Right cardiac atrium (tissue), 5 donors: ENCODE measurements around the gene RGMB. TPM values are rescaled to one million over a fixed set of nuclear protein-coding genes. Genes with fewer than 3 reads are reported as not detected.

Source experiments
- ATAC-seq, 2 donors: fragments of 200-7000 bp; cut with Tn5 transposase; one replicate each; pipeline versions ENCODE4 v1.8.0 to v1.9.1; 2020; ENCODE audit warnings: moderate library complexity in 2 of 2, mild to moderate bottlenecking in 1 of 2
- DNase-seq, 3 donors: peaks; one replicate each; pipeline ENCODE4 v3.0.0-alpha.2; 2020
- H3K27ac ChIP-seq: one replicate; pipeline ENCODE4 v1.5.1; 2013; ENCODE audit warnings: mild to moderate bottlenecking, low read length, control low read depth, moderate library complexity
- H3K27me3 ChIP-seq: one replicate; pipeline ENCODE4 v1.6.1; 2013; ENCODE audit not compliant: control insufficient read depth, insufficient read depth
- H3K4me1 ChIP-seq: one replicate; pipeline ENCODE4 v1.6.1; 2013; ENCODE audit warnings: low read length; ENCODE audit not compliant: control insufficient read depth, insufficient read depth
- H3K4me3 ChIP-seq: one replicate; pipeline ENCODE4 v1.5.1; 2013; ENCODE audit warnings: low read length, control low read depth
- H3K9me3 ChIP-seq: one replicate; pipeline ENCODE4 v1.6.1; 2013; ENCODE audit warnings: low read length; ENCODE audit not compliant: control insufficient read depth
- WGBS: extraction: QIAGEN DNeasy Blood & Tissue Kit; methylation state at CpG from one replicate; pipeline ENCODE4 v1.1.7; 2013; 5-methylcytosine and 5-hydroxymethylcytosine counted together
- intact Hi-C, 4 donors: fragments of 100-400 bp; cut with DNase I; formaldehyde crosslinking; loops; one replicate each; pipeline versions ENCODE4 v1.11.0 to v1.14.0; 2022 to 2023
- polyA plus RNA-seq: library from polyadenylated mRNA; stranded (reverse); fragments of 200-250 nt; gene quantifications from one replicate; pipeline ENCODE4 v1.2.3, GENCODE V29; 2013
- total RNA-seq, 4 donors: library from RNA; stranded (reverse); fragmentation: NEBNext Ultra II Directional; extraction: Animal tissue kit (Norgen Biotek cat#: 25700); gene quantifications; one replicate each; pipeline ENCODE4 v1.2.1, GENCODE V29; 2021
- donor health status: healthy with polysubstance abuse.
- donor health status: DM: no; HTN: yes; CAD: no.
- donor health status: DM: no; HTN: no; CAD: no.
- donor health status: DM: no; HTN: yes; CAD: no; lungs with severe emphysema.
- donor health status: DM: yes; HTN: yes; CAD: no.

The RGMB gene
- total and polyA plus RNA-seq, 5 donors = 6.5 to 17.7 (median 16.0) TPM

DNA sequence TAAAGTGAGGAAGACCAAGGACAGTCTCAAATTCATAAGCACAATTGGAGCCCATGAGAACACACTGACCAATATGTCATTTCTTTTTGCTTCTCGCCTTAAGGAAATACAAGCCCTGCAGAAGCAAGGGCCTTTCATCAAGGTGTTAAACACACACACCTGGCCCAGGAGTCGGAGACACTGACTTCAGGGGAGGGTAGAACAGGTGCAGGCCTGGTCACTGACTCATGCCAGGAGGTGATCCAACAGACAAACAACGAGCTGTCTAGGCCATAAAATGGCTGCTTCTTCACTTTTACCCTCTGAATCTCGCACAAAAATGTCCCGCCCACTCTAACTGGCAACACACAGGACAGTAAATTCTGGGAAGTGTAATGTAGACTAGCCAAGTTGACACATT, 62.7 kb downstream of the RGMB start:
- WGBS = 88% methylated on average over 5 of the region's 5 CpGs
- Histone ChIP-seq H3K4me1 (no peaks in the 10 kb centered on the region), H3K27me3 (no peaks in the 10 kb centered on the region), H3K4me3 (no peak overlapping the region), H3K9me3 (no peaks in the 10 kb centered on the region), H3K27ac (no peak overlapping the region)
- DNase-seq (no peak), ATAC-seq (no peak)
- intact Hi-C loops = no loop called here

DNA sequence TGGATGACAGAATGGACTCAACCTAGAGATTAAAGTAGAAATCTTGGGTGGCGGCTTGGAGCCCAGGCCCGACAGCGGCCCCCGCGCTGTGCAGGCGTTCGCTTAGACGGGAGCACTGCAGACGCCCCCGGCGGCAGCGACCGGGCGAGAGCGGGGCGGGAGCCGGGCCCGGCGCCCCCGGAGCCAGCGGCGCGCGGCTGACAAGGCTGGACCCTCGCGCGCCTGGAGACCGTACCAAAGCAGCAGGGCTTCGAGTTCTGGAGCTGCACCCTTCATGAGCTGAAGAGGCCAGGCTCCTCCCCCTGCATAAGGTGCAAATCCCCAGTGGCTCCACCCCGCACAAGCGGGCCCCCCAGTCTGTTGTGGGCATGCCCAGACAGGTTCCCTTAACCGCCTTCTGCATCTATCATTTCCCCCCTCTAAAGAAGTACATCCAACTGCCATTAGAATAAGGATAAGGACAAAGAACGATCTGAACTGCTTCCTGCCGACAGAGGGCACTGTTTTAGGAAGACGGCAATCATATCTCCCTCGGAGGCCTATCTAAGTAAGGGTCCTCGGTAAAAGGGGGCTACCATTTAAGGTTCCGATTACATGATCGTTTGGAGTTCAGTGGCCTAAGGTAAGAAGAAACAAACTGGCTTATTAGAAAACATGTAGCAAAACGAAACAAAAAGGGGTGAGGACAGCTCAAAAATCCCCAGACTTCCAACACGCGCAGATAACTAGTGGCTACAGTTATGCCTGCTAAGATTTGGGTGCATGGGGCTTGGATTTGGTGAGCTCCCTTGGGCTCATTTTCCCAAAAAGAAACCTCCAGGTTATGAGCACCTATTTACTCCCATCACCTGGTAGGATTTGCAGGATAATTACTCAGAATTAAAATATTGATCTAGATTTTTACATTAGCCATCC, 66.3 kb downstream of the RGMB start:
- intact Hi-C loops = no loop called here
- ATAC-seq = peak; percentile 46 to 51
- peak; percentile 9 to 48 (median 42) for DNase-seq
- H3K27me3 ChIP-seq = no peaks in the 10 kb centered on the region
- no peak overlapping the region for H3K27ac ChIP-seq
- WGBS = 39% methylated on average over 42 of the region's 42 CpGs
- no peaks in the 10 kb centered on the region for H3K9me3 ChIP-seq
- H3K4me1 ChIP-seq = no peaks in the 10 kb centered on the region
- H3K4me3 ChIP-seq = peak overlapping the region; percentile 42

DNA sequence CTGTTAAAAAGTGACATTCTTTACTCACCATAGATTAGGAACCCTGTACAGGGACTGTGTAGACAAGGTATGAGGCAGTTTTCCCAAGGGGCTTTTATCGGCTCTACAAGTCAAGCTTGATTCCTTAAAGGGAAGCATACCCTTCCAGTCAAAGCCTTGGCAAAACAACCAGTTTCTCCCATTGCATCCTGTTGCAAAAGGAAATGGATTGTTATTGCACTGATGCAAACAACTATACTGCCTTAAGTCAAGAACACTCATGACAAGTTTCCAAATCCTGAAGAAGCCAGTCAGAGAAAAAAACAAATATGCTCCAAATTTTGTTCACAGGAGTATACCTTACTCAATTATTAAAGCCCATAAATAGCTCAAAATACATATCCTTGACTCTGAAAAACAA, 67.5 kb downstream of the RGMB start:
- ATAC-seq (no peak), DNase-seq (no peak)
- intact Hi-C loops = no loop called here
- Histone ChIP-seq H3K4me1 (no peaks in the 10 kb centered on the region), H3K9me3 (no peaks in the 10 kb centered on the region), H3K27me3 (no peaks in the 10 kb centered on the region), H3K4me3 (no peak overlapping the region), H3K27ac (no peak overlapping the region)
- 62% methylated on average over 1 of the region's 1 CpG for WGBS

DNA sequence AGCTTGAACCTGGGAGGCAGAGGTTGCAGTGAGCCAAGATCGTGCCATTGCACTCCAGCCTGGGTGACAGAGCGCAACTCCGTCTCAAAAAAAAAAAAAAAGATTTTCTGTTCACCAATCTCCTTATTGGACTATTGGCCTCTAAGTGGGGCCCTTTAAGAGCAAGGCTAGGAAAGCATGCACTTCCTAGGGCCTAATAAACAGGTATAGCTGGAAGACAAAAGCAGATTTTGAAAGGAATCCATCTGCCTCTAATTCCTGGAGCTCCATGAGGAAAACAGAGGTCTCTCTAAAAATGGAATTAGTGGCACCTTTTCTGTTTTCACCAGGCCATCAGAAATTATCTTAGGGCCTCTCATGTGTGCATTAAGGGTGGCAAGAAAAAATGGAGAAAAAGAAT, 70.0 kb downstream of the RGMB start:
- DNase-seq = no peak
- Histone ChIP-seq H3K27ac (no peak overlapping the region), H3K27me3 (no peaks in the 10 kb centered on the region), H3K4me3 (no peak overlapping the region), H3K4me1 (no peaks in the 10 kb centered on the region), H3K9me3 (no peaks in the 10 kb centered on the region)
- 97% methylated on average over 3 of the region's 3 CpGs for WGBS
- no peak for ATAC-seq
- intact Hi-C loops = no loop called here

DNA sequence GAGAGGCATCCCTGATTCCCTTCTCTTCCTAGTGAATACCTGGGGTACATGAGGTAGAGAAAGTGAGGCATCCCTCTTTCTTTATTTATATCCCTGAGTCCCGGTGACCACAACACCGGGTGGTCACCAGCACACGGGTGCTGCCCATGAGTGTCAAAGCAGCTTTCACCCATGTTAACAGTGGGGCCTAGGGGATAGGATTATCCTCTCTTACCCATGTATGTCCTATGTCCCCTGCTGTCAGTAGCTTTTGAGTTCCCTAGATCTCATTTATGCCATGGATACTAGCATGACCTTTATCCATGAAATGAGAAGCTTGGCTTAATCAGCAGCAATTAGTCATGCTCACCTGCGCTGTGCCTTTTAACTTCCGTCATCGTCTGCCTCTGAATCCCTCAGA, 71.4 kb downstream of the RGMB start:
- intact Hi-C loops = no loop called here
- ATAC-seq (no peak), DNase-seq (no peak)
- 88% methylated on average over 6 of the region's 6 CpGs for WGBS
- Histone ChIP-seq H3K9me3 (no peaks in the 10 kb centered on the region), H3K4me1 (no peaks in the 10 kb centered on the region), H3K4me3 (no peak overlapping the region), H3K27ac (no peak overlapping the region), H3K27me3 (no peaks in the 10 kb centered on the region)

DNA sequence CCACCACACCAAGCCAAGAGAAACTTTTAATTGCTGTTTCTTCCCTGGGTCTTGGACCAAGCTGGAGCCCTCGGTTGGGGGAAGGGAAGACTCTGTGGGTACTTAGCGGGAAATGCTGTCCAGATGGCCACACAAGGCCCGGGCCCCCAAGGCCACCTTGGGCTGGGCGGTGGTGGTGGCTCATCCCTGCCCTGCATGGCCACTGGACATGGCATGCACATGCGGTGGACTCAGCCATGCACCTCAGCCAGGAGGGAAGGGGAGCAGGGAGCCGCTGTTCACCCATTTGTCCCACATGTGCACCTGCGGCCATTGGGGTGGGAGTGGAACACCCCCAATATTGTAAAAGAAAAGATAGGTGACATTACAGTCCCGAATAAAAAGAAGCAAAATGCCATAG, 72.4 kb downstream of the RGMB start:
- H3K4me1 ChIP-seq = no peaks in the 10 kb centered on the region
- intact Hi-C loops = no loop called here
- ATAC-seq (no peak), DNase-seq (peak in 1 of 3 donors; percentile 16)
- no peak overlapping the region for H3K27ac ChIP-seq
- H3K9me3 ChIP-seq = no peaks in the 10 kb centered on the region
- no peaks in the 10 kb centered on the region for H3K27me3 ChIP-seq
- 97% methylated on average over 8 of the region's 8 CpGs for WGBS
- no peak overlapping the region for H3K4me3 ChIP-seq

Other genes starting within 250 kb of the RGMB start
- 10 to 100 TPM; 12.4 to 23.2 (median 14.6) TPM for gene CHD1, start 155.3 kb downstream of the RGMB start, total RNA-seq
- gene CHD1, start 155.3 kb downstream of the RGMB start, polyA plus RNA-seq = 9.2 TPM